GM19351 (cell line): ENCODE measurements around the gene SPATA45.

Source experiments
- ATAC-seq: cut with Tn5 transposase; IDR thresholded peaks from one replicate; pipeline ENCODE4 v1.9.1; 2021; ENCODE audit warnings: mild to moderate bottlenecking, moderate library complexity; ENCODE audit not compliant: unreplicated experiment

Gene SPATA45

DNA sequence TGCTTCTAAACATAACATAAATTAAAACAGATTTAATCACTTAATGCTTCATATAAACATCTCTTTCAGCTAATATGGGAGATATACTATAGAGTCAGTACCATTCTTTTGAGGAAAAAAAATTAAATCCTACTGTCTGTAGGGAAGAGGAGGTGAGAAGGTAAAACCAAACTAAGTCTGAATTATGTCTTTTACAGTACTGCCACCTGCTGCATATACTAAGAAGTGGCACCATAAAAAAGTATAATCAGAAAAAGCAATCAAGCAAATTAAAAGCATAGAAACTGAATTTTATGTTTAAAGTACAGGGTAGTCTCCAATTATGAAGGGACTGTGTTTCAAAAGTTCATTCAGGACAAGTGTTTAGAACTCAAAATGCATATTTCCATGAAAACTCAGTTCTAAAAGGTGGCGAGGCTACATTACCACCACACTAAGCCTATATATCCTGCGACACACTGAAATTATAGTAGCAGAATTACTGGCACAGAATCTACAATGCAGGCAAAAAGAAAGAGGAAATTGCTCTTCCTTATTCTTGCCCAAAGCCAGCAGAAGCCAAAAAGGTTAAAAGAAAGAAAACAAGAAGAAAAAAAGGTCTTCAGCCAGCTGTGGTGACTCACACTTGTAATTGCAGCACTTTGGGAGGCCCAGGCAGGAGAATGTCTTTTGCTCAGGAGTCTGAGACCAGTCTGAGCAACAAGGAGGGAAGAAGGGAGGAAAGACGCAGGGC is 64.9 kb downstream of the SPATA45 start:
- no peak for ATAC-seq

DNA sequence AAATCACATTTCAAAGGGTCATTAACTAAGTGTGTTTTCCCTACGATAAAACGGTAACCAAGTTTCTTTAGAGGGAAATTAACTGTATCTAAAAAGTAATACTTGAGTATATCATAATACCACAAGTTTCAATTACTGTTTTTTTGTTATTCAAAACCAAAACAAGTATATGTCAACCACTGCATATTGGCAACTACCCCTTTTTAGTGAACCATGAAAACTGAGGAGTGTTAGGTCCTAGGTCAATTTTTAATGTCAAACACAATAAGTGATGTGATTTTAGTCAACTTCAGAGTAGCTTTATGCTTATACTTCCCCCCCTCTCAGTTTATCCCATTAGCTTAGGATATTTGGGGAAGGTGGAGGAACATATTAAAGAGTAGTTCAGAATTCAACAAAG is 66.2 kb downstream of the SPATA45 start:
- ATAC-seq = no peak

DNA sequence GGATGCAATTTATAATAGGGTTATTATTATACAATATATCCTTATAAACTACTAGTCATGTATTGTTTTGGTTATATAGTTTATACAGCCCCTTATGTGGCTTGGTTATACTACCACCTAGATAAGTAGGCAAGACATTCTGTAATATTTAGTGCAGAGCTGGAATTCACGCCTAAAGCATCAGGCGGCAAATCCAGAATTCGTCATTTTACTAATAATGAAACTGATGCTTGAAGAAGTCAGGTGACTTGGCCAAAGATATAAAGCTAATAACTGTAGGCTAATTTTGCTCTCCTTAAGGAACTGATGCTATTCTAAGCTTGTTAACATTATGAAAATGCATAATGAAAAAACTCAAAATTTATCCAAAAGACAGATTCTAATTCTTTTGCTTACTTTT is 66.7 kb downstream of the SPATA45 start:
- ATAC-seq = no peak
